ENCODE measurements around the gene HADH. TPM values are rescaled to one million over a fixed set of nuclear protein-coding genes. Genes with fewer than 3 reads are reported as not detected.

Gene HADH
- total RNA-seq, 1 donor from 2014 or later: 10.8 TPM

GRCh38 chr4:108043526-108043925, 53.8 kb downstream of the HADH start:
- H3K9me3 Mint-ChIP-seq (ENCODE audit: unreplicated experiment): peaks cover 1% of the 10 kb centered on the region
- no peak for TF ChIP-seq CTCF (IDR thresholded peaks at IDR 0.05; ENCODE audit: partially characterized antibody, unreplicated experiment)
- no peak overlapping the region for H3K4me3 Mint-ChIP-seq (ENCODE audit: unreplicated experiment)
- no peaks in the 10 kb centered on the region for H3K36me3 Mint-ChIP-seq (ENCODE audit: unreplicated experiment)
- DNase-seq: no peak
- no peak overlapping the region for H3K27ac Mint-ChIP-seq (ENCODE audit: unreplicated experiment)
- no peaks in the 10 kb centered on the region for H3K27me3 Mint-ChIP-seq (ENCODE audit: unreplicated experiment)
- no peaks in the 10 kb centered on the region for H3K4me1 Mint-ChIP-seq (ENCODE audit: low read depth, unreplicated experiment)

- peaks cover 1% of the 10 kb centered on the region for H3K9me3 Mint-ChIP-seq (ENCODE audit: unreplicated experiment)
- no peak overlapping the region for H3K4me3 Mint-ChIP-seq (ENCODE audit: unreplicated experiment)
- DNase-seq: no peak
- H3K27ac Mint-ChIP-seq (ENCODE audit: unreplicated experiment): no peak overlapping the region
- H3K4me1 Mint-ChIP-seq (ENCODE audit: low read depth, unreplicated experiment): no peaks in the 10 kb centered on the region
- no peaks in the 10 kb centered on the region for H3K36me3 Mint-ChIP-seq (ENCODE audit: unreplicated experiment)
- no peak for TF ChIP-seq CTCF (IDR thresholded peaks at IDR 0.05; ENCODE audit: partially characterized antibody, unreplicated experiment)
- H3K27me3 Mint-ChIP-seq (ENCODE audit: unreplicated experiment): no peaks in the 10 kb centered on the region
These were observed 55.4 kb downstream of the HADH start for GRCh38 chr4:108044951-108045686.

- no peak for TF ChIP-seq CTCF (IDR thresholded peaks at IDR 0.05; ENCODE audit: partially characterized antibody, unreplicated experiment)
- Mint-ChIP-seq H3K27ac (ENCODE audit: unreplicated experiment) (no peak overlapping the region), H3K27me3 (ENCODE audit: unreplicated experiment) (no peaks in the 10 kb centered on the region), H3K4me3 (ENCODE audit: unreplicated experiment) (no peak overlapping the region), H3K9me3 (ENCODE audit: unreplicated experiment) (no peaks in the 10 kb centered on the region), H3K36me3 (ENCODE audit: unreplicated experiment) (no peaks in the 10 kb centered on the region), H3K4me1 (ENCODE audit: low read depth, unreplicated experiment) (no peaks in the 10 kb centered on the region)
- no peak for DNase-seq
These were observed 56.0 kb downstream of the HADH start for GRCh38 chr4:108045687-108046024.

GRCh38 chr4:108047199-108047598, 57.5 kb downstream of the HADH start:
- Mint-ChIP-seq H3K4me3 (ENCODE audit: unreplicated experiment) (no peak overlapping the region), H3K27me3 (ENCODE audit: unreplicated experiment) (no peaks in the 10 kb centered on the region), H3K27ac (ENCODE audit: unreplicated experiment) (no peak overlapping the region), H3K9me3 (ENCODE audit: unreplicated experiment) (no peaks in the 10 kb centered on the region), H3K4me1 (ENCODE audit: low read depth, unreplicated experiment) (no peaks in the 10 kb centered on the region), H3K36me3 (ENCODE audit: unreplicated experiment) (no peaks in the 10 kb centered on the region)
- no peak for DNase-seq
- TF ChIP-seq CTCF (IDR thresholded peaks at IDR 0.05; ENCODE audit: partially characterized antibody, unreplicated experiment): no peak

GRCh38 chr4:108048157-108048556, 58.5 kb downstream of the HADH start:
- Mint-ChIP-seq H3K9me3 (ENCODE audit: unreplicated experiment) (no peaks in the 10 kb centered on the region), H3K27ac (ENCODE audit: unreplicated experiment) (no peak overlapping the region), H3K27me3 (ENCODE audit: unreplicated experiment) (no peaks in the 10 kb centered on the region), H3K4me3 (ENCODE audit: unreplicated experiment) (no peak overlapping the region), H3K4me1 (ENCODE audit: low read depth, unreplicated experiment) (no peaks in the 10 kb centered on the region), H3K36me3 (ENCODE audit: unreplicated experiment) (no peaks in the 10 kb centered on the region)
- DNase-seq: no peak
- TF ChIP-seq CTCF (IDR thresholded peaks at IDR 0.05; ENCODE audit: partially characterized antibody, unreplicated experiment): no peak
